Astrocyte (in vitro differentiated cells and primary cell): ENCODE results near the gene SARS1. TPM values are rescaled to one million over a fixed set of nuclear protein-coding genes. Genes with fewer than 3 reads are reported as not detected.
"Not testable (repeated sequence)": the region's sequence is repeated elsewhere in the genome, so short reads cannot be mapped to it uniquely, and the experiment has no call there.

ENCODE experiments used
- DNase-seq: peaks from one replicate; pipeline ENCODE4 v3.0.0-alpha.2; 2010; ENCODE audit warnings: low read depth
- FAIRE-seq: peaks from 2 replicates; lab custom pipeline; 2011; peaks lifted over from hg19 to GRCh38; lab: Jason Lieb, UNC
- H2AFZ ChIP-seq: 2 replicates; pipeline ENCODE4 v1.6.0; 2012; ENCODE audit warnings: low read depth, low read length, inconsistent platforms
- H3K27ac ChIP-seq: 2 replicates; pipeline ENCODE4 v1.5.1; 2011; ENCODE audit warnings: low read depth, low read length, inconsistent platforms
- H3K27me3 ChIP-seq: 2 replicates; pipeline ENCODE4 v1.6.0; 2011; ENCODE audit warnings: low read length, inconsistent platforms; ENCODE audit not compliant: insufficient read depth
- H3K36me3 ChIP-seq: 2 replicates; pipeline ENCODE4 v1.5.1; 2011; ENCODE audit warnings: low read length, inconsistent platforms; ENCODE audit not compliant: insufficient read depth
- H3K4me1 ChIP-seq: 2 replicates; pipeline ENCODE4 v1.5.1; 2011; ENCODE audit warnings: low read length, inconsistent platforms; ENCODE audit not compliant: insufficient read depth
- H3K4me2 ChIP-seq: 2 replicates; pipeline ENCODE4 v1.6.0; 2012; ENCODE audit warnings: low read length, inconsistent platforms
- H3K4me3 ChIP-seq: 2 replicates; pipeline ENCODE4 v1.5.1; 2011; ENCODE audit warnings: low read depth, mild to moderate bottlenecking, low read length, inconsistent platforms; ENCODE audit not compliant: insufficient read depth
- H3K79me2 ChIP-seq: 2 replicates; pipeline ENCODE4 v1.6.0; 2012; ENCODE audit warnings: mild to moderate bottlenecking, low read length, inconsistent platforms; ENCODE audit not compliant: insufficient read depth
- H3K9ac ChIP-seq: 2 replicates; pipeline ENCODE4 v1.6.0; 2012; ENCODE audit warnings: mild to moderate bottlenecking, low read length, inconsistent platforms
- H3K9me3 ChIP-seq: 2 replicates; pipeline ENCODE4 v1.5.1; 2012; ENCODE audit warnings: low read depth, mild to moderate bottlenecking, low read length, inconsistent platforms; ENCODE audit not compliant: insufficient read depth
- H4K20me1 ChIP-seq: 2 replicates; pipeline ENCODE4 v1.6.0; 2012; ENCODE audit warnings: low read length, inconsistent platforms; ENCODE audit not compliant: insufficient read depth
- H3K27ac Mint-ChIP-seq: one replicate; pipeline ENCODE4 v1.8.0; 2021; ENCODE audit warnings: mild to moderate bottlenecking, mixed read lengths; ENCODE audit not compliant: unreplicated experiment
- H3K27me3 Mint-ChIP-seq: one replicate; pipeline ENCODE4 v1.8.0; 2021; ENCODE audit warnings: low read depth, mixed read lengths; ENCODE audit not compliant: unreplicated experiment
- H3K36me3 Mint-ChIP-seq: one replicate; pipeline ENCODE4 v1.8.0; 2021; ENCODE audit warnings: low read depth, mixed read lengths; ENCODE audit not compliant: unreplicated experiment
- H3K4me1 Mint-ChIP-seq: one replicate; pipeline ENCODE4 v1.8.0; 2021; ENCODE audit warnings: low read depth, mixed read lengths; ENCODE audit not compliant: unreplicated experiment
- H3K4me3 Mint-ChIP-seq: one replicate; pipeline ENCODE4 v1.8.0; 2021; ENCODE audit warnings: mild to moderate bottlenecking, moderate library complexity, mixed read lengths; ENCODE audit not compliant: unreplicated experiment
- H3K9me3 Mint-ChIP-seq: one replicate; pipeline ENCODE4 v1.8.0; 2021; ENCODE audit warnings: mild to moderate bottlenecking, mixed read lengths; ENCODE audit not compliant: unreplicated experiment
- CTCF ChIP-seq: IDR thresholded peaks from 2 replicates; pipeline ENCODE4 v1.5.1; 2011; ENCODE audit warnings: low read depth, mild to moderate bottlenecking, inconsistent platforms, low read length, moderate library complexity; ENCODE audit not compliant: insufficient read depth
- EZH2 ChIP-seq: IDR thresholded peaks from 2 replicates; pipeline ENCODE4 v1.6.1; 2012; ENCODE audit warnings: mild to moderate bottlenecking, low read length, inconsistent platforms; ENCODE audit not compliant: insufficient read depth
- total RNA-seq: library from RNA; stranded (reverse); gene quantifications from 2 replicates; pipeline ENCODE4 v1.2.1, GENCODE V29; 2021

Gene SARS1
- total RNA-seq, 1 donor from 2014 or later: 355 TPM

GRCh38 chr1:109167001-109167506 lies 46.7 kb upstream of the SARS1 start:
- no peaks in the 10 kb centered on the region for H4K20me1 ChIP-seq
- H3K9me3 Mint-ChIP-seq: peaks cover 2% of the 10 kb centered on the region
- H3K27me3 Mint-ChIP-seq: no peaks in the 10 kb centered on the region
- no peak overlapping the region for H3K27ac ChIP-seq
- H2AFZ ChIP-seq: no peak overlapping the region
- DNase-seq (peak; percentile 49), FAIRE-seq (no peak)
- H3K79me2 ChIP-seq: no peaks in the 10 kb centered on the region
- no peak overlapping the region for H3K27ac Mint-ChIP-seq
- H3K4me3 ChIP-seq: no peak overlapping the region
- no peak overlapping the region for H3K9ac ChIP-seq
- no peaks in the 10 kb centered on the region for H3K36me3 Mint-ChIP-seq
- no peaks in the 10 kb centered on the region for H3K27me3 ChIP-seq
- peak overlapping the region; percentile 17 for H3K4me2 ChIP-seq
- no peaks in the 10 kb centered on the region for H3K36me3 ChIP-seq
- no peak for TF ChIP-seq EZH2
- TF ChIP-seq CTCF: no peak
- H3K9me3 ChIP-seq: no peaks in the 10 kb centered on the region
- peaks cover 32% of the 10 kb centered on the region for H3K4me1 Mint-ChIP-seq
- H3K4me3 Mint-ChIP-seq: no peak overlapping the region
- H3K4me1 ChIP-seq: peaks cover 6% of the 10 kb centered on the region

DNA sequence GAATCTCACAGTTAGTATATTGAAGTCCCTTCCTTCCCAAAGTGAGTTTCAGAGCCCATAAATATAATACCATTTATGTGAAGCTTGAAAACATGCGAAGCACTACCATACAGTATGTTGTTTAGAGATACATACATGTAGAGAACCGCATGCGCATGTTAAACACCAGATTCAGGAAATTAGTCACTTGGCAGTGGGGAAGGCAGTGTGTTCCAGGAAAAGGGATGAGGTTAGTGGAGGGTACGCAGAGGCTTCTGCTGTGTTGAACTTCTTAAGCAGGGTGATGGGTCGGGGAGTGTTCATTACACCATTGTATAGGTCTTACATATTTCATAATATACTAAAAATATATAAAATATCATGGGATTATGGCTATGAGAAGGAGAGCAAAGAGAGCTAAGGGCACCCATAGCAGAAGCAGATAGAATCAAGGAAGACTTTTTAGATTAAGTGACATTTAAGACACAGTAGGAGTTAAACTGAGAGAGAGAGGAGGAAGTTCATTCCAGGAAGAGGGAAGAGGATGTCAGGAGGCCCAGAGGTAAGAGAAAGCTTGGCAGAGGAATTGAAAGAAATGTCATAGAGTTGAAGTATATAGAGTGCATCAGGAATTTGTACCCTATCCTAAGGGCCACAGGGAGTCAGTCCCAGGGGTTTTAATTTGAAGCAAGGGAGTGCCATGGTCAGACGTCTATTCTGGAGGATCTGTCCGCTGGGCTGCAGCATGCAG lies 43.5 kb upstream of the SARS1 start:
- Histone ChIP-seq H4K20me1 (no peaks in the 10 kb centered on the region), H3K4me1 (peaks cover 6% of the 10 kb centered on the region), H3K36me3 (no peaks in the 10 kb centered on the region), H3K79me2 (no peaks in the 10 kb centered on the region), H3K27ac (no peak overlapping the region), H2AFZ (no peak overlapping the region), H3K27me3 (no peaks in the 10 kb centered on the region), H3K9ac (no peak overlapping the region), H3K9me3 (no peaks in the 10 kb centered on the region), H3K4me3 (no peak overlapping the region), H3K4me2 (no peak overlapping the region)
- FAIRE-seq (no peak), DNase-seq (no peak)
- Mint-ChIP-seq H3K27me3 (no peaks in the 10 kb centered on the region), H3K27ac (no peak overlapping the region), H3K9me3 (peaks cover 2% of the 10 kb centered on the region), H3K4me1 (peaks cover 23% of the 10 kb centered on the region), H3K36me3 (no peaks in the 10 kb centered on the region), H3K4me3 (no peak overlapping the region)
- TF ChIP-seq CTCF (no peak), EZH2 (no peak)

DNA sequence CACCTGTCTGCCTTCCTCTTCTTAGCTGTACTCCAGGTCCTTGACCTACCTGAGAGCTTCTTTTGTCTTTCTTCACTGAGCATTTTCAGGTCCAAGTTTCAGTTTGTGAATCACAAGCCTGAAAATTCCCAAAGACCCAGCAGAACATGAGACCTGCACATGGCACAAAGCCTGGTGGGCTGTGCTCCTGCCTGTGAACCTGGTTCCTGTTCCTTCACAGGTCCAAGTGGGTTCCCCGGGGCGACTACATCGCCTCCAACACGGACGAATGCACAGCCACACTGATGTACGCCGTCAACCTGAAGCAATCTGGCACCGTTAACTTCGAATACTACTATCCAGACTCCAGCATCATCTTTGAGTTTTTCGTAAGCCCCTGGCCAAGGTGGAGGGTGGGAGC lies 42.1 kb upstream of the SARS1 start:
- Histone ChIP-seq H3K27me3 (no peaks in the 10 kb centered on the region), H3K27ac (no peak overlapping the region), H3K79me2 (no peaks in the 10 kb centered on the region), H3K36me3 (no peaks in the 10 kb centered on the region), H3K4me1 (peaks cover 6% of the 10 kb centered on the region), H4K20me1 (no peaks in the 10 kb centered on the region), H3K4me3 (no peak overlapping the region), H3K4me2 (no peak overlapping the region), H3K9me3 (no peaks in the 10 kb centered on the region), H2AFZ (no peak overlapping the region), H3K9ac (no peak overlapping the region)
- no peaks in the 10 kb centered on the region for H3K27me3 Mint-ChIP-seq
- peaks cover 2% of the 10 kb centered on the region for H3K9me3 Mint-ChIP-seq
- FAIRE-seq: no peak
- DNase-seq: no peak
- no peaks in the 10 kb centered on the region for H3K36me3 Mint-ChIP-seq
- no peak overlapping the region for H3K27ac Mint-ChIP-seq
- no peak overlapping the region for H3K4me3 Mint-ChIP-seq
- H3K4me1 Mint-ChIP-seq: peaks cover 22% of the 10 kb centered on the region
- TF ChIP-seq CTCF: no peak
- no peak for TF ChIP-seq EZH2

GRCh38 chr1:109176349-109176748 lies 37.4 kb upstream of the SARS1 start:
- H3K9me3 ChIP-seq, H3K9me3 Mint-ChIP-seq, H2AFZ ChIP-seq, H3K27ac ChIP-seq, H3K4me3 ChIP-seq, FAIRE-seq, H3K36me3 Mint-ChIP-seq, H3K4me2 ChIP-seq, H3K27me3 ChIP-seq, H3K36me3 ChIP-seq, H3K4me1 Mint-ChIP-seq, H4K20me1 ChIP-seq, H3K4me3 Mint-ChIP-seq, H3K27me3 Mint-ChIP-seq, H3K27ac Mint-ChIP-seq, H3K79me2 ChIP-seq, H3K4me1 ChIP-seq, DNase-seq, H3K9ac ChIP-seq: not testable (repeated sequence)
